GM19395 (cell line): ENCODE results near the gene PAX6.

ENCODE experiments used
- ATAC-seq: cut with Tn5 transposase; IDR thresholded peaks from one replicate; pipeline ENCODE4 v1.9.1; 2021; ENCODE audit warnings: mild to moderate bottlenecking, moderate library complexity; ENCODE audit not compliant: unreplicated experiment

PAX6 gene

GRCh38 chr11:31810779-31811647 lies at the start of gene PAX6:
PAX6 (minus strand) TSS chr11:31811322; CDS start chr11:31806411, 4,911 bp downstream.
- peak; percentile 79 for ATAC-seq

GRCh38 chr11:31860391-31860790 lies 49.3 kb upstream of the PAX6 start:
- no peak for ATAC-seq

GRCh38 chr11:31856248-31856647 lies 45.1 kb upstream of the PAX6 start:
- ATAC-seq = no peak

GRCh38 chr11:31855466-31855865 lies 44.3 kb upstream of the PAX6 start:
- no peak for ATAC-seq

GRCh38 chr11:31850365-31850764 lies 39.2 kb upstream of the PAX6 start:
- ATAC-seq = no peak

GRCh38 chr11:31847761-31848160 lies 36.6 kb upstream of the PAX6 start:
- ATAC-seq = no peak

GRCh38 chr11:31845331-31845730 lies 34.2 kb upstream of the PAX6 start:
- no peak for ATAC-seq

- no peak for ATAC-seq
These were observed 33.2 kb upstream of the PAX6 start for GRCh38 chr11:31844351-31844750.

GRCh38 chr11:31841435-31841834 lies 30.3 kb upstream of the PAX6 start:
- no peak for ATAC-seq

- no peak for ATAC-seq
These were observed 23.1 kb upstream of the PAX6 start for GRCh38 chr11:31834237-31834636.

GRCh38 chr11:31830406-31830805 lies 19.3 kb upstream of the PAX6 start:
- ATAC-seq = no peak

- no peak for ATAC-seq
These were observed 17.1 kb upstream of the PAX6 start for GRCh38 chr11:31828217-31828616.

- no peak for ATAC-seq
These were observed 16.5 kb upstream of the PAX6 start for GRCh38 chr11:31827455-31828206.

GRCh38 chr11:31826536-31827438 lies 15.7 kb upstream of the PAX6 start:
- no peak for ATAC-seq

GRCh38 chr11:31825838-31826484 lies 14.8 kb upstream of the PAX6 start:
- ATAC-seq = no peak

GRCh38 chr11:31824879-31825837 lies 14.0 kb upstream of the PAX6 start:
- ATAC-seq = no peak

- no peak for ATAC-seq
These were observed 13.3 kb upstream of the PAX6 start for GRCh38 chr11:31824332-31824878.

GRCh38 chr11:31823644-31824331 lies 12.7 kb upstream of the PAX6 start:
- no peak for ATAC-seq
